ENCODE results near the gene HASPIN. TPM values are rescaled to one million over a fixed set of nuclear protein-coding genes. Genes with fewer than 3 reads are reported as not detected.

The HASPIN gene
- total RNA-seq, result 1 to 10 TPM; 1.4 to 5.4 (median 3.0) TPM

- H3K27me3 ChIP-seq, result no peaks in the 10 kb centered on the region
- no peak for DNase-seq
- peaks cover 0 to 19% (median 0%) of the 10 kb centered on the region in 3 donors for H3K36me3 ChIP-seq
- TF ChIP-seq, protein P1, sequence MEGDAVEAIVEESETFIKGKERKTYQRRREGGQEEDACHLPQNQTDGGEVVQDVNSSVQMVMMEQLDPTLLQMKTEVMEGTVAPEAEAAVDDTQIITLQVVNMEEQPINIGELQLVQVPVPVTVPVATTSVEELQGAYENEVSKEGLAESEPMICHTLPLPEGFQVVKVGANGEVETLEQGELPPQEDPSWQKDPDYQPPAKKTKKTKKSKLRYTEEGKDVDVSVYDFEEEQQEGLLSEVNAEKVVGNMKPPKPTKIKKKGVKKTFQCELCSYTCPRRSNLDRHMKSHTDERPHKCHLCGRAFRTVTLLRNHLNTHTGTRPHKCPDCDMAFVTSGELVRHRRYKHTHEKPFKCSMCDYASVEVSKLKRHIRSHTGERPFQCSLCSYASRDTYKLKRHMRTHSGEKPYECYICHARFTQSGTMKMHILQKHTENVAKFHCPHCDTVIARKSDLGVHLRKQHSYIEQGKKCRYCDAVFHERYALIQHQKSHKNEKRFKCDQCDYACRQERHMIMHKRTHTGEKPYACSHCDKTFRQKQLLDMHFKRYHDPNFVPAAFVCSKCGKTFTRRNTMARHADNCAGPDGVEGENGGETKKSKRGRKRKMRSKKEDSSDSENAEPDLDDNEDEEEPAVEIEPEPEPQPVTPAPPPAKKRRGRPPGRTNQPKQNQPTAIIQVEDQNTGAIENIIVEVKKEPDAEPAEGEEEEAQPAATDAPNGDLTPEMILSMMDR (IDR thresholded peaks at IDR 0.05), result peak in 4 of 6 experiments; percentile 17 to 46 (median 40)
- peak in 3 of 4 donors; percentile 20 to 75 (median 38) for TF ChIP-seq POLR2A (IDR thresholded peaks at IDR 0.05)
- peaks cover 18 to 55% (median 50%) of the 10 kb centered on the region in 3 donors for H3K4me1 ChIP-seq
- H3K4me3 ChIP-seq, result peak within 1 kb of the TSS; percentile 66 to 97 (median 82)
- no peaks in the 10 kb centered on the region for H3K9me3 ChIP-seq
- H3K27ac ChIP-seq, result peak within 1 kb of the TSS; percentile 86 to 95 (median 92)
- intact Hi-C loops (cut with DNase I), result no loop called here
- WGBS, 2 donors, result 0% methylated on average over 2 of the region's 98 CpGs; no CpG with 5 or more reads in 1 of the 2 donors
Measured at GRCh38 chr17:3723556-3724377, at the start of gene HASPIN. HASPIN (plus strand) TSS chr17:3723903; CDS start chr17:3723936, 33 bp downstream.

DNA sequence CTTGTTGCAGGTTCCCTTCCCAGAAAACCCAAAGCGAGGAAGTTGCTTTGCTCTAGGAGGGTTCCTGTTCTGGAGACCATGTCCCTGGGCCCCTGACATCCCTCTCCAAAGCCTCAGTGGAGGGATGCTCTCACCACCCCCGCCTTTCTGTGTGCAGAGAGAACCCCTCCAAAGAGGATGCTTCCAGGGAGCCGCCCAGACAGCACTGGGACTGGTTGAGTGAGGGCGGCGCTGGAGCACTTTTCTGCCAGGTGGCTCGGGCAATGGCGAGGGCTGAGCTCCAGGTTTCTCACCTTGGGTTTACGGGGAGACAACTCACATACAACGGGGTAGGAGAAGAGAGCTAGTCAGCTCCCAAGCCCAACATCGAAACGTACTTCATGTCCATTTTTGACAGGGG is 47.8 kb upstream of the HASPIN start:
- WGBS, 2 donors, result 70 to 73% methylated on average over 4 to 6 of the region's 11 CpGs
- intact Hi-C loops (cut with DNase I), result no loop called here

DNA sequence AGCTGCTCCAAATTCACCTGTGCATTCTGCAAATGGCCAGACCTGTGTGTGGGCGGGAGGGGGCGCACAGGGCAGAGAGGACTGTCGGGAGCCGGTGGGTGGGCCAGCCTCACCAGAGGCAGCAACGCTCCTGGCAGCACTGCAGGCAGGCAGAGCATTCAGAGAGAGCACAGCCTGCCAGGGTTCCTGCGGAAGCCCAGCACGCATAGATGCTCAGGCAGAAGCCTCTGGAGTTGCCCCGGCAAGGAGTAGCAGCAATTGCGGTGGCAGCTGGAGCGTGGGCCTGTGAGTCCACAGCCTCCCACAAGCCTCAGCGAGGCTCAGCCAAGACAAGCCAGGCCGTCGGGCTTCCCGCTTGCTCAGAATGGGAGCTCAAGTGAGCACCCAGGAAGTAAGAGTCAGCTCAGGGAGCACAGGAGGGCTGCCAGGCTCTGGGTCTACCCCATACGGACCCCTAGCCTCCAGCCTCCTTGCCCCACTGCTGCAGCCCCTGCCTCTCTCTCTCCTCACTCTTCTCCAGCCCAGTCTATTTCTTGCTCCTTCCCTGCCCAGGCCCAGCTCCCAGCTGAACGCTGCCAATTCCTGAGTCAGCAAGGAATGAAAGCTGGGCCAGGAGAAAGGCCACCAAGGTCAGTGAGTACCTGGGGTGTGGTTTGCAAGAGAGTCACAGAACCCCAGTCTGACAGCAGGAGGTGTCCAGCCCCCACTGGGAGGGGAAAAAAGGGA is 45.4 kb upstream of the HASPIN start:
- no peaks in the 10 kb centered on the region for H3K36me3 ChIP-seq
- H3K4me1 ChIP-seq, result peaks cover 0 to 18% (median 8%) of the 10 kb centered on the region in 3 donors
- H3K27me3 ChIP-seq, result peaks cover 0 to 23% (median 0%) of the 10 kb centered on the region in 4 donors
- WGBS, 2 donors, result 35 to 58% methylated on average over 4 to 6 of the region's 16 CpGs
- DNase-seq, result no peak
- H3K9me3 ChIP-seq, result no peaks in the 10 kb centered on the region
- H3K4me3 ChIP-seq, result no peak overlapping the region
- TF ChIP-seq, protein P1 (IDR thresholded peaks at IDR 0.05), result no peak
- TF ChIP-seq POLR2A (IDR thresholded peaks at IDR 0.05), result no peak
- intact Hi-C loops (cut with DNase I), result no loop called here
- no peak overlapping the region for H3K27ac ChIP-seq

More for the DNA sequence above, 47.8 kb upstream of the HASPIN start:
- Histone ChIP-seq H3K36me3 (peaks cover 0 to 11% (median 0%) of the 10 kb centered on the region in 3 donors), H3K27ac (no peak overlapping the region), H3K4me1 (peaks cover 0 to 15% (median 8%) of the 10 kb centered on the region in 3 donors), H3K9me3 (no peaks in the 10 kb centered on the region), H3K27me3 (peaks cover 0 to 1% (median 0%) of the 10 kb centered on the region in 4 donors), H3K4me3 (no peak overlapping the region)
- no peak for DNase-seq
- TF ChIP-seq POLR2A (IDR thresholded peaks at IDR 0.05), result no peak
- TF ChIP-seq, protein P1 (IDR thresholded peaks at IDR 0.05), result no peak

- Histone ChIP-seq H3K4me3 (no peak overlapping the region), H3K36me3 (no peaks in the 10 kb centered on the region), H3K9me3 (no peaks in the 10 kb centered on the region), H3K27ac (no peak overlapping the region), H3K4me1 (peaks cover 0 to 18% (median 8%) of the 10 kb centered on the region in 3 donors), H3K27me3 (peaks cover 0 to 31% (median 0%) of the 10 kb centered on the region in 4 donors)
- DNase-seq, result no peak
- TF ChIP-seq, protein P1 (IDR thresholded peaks at IDR 0.05), result no peak
- no peak for TF ChIP-seq POLR2A (IDR thresholded peaks at IDR 0.05)
- 87 to 92% methylated on average over 5 to 11 of the region's 27 CpGs for WGBS, 2 donors
- intact Hi-C loops (cut with DNase I), result no loop called here
Measured at GRCh38 chr17:3678821-3679530, 44.7 kb upstream of the HASPIN start.

All from esophagus squamous epithelium (tissue), 5 donors.